ENCODE data around the gene PTK7. TPM values are rescaled to one million over a fixed set of nuclear protein-coding genes. Genes with fewer than 3 reads are reported as not detected.

Gene PTK7
- total RNA-seq: 1 to 10 TPM; 1.2 to 1.6 TPM
- polyA plus RNA-seq (2013, experiment 1 of 2): 1.3 TPM
- polyA plus RNA-seq (2013, experiment 2 of 2): 2.2 TPM
- total RNA-seq: 0.11 to 7.8 (median 2.5) reads per million in 172 experiments

DNA sequence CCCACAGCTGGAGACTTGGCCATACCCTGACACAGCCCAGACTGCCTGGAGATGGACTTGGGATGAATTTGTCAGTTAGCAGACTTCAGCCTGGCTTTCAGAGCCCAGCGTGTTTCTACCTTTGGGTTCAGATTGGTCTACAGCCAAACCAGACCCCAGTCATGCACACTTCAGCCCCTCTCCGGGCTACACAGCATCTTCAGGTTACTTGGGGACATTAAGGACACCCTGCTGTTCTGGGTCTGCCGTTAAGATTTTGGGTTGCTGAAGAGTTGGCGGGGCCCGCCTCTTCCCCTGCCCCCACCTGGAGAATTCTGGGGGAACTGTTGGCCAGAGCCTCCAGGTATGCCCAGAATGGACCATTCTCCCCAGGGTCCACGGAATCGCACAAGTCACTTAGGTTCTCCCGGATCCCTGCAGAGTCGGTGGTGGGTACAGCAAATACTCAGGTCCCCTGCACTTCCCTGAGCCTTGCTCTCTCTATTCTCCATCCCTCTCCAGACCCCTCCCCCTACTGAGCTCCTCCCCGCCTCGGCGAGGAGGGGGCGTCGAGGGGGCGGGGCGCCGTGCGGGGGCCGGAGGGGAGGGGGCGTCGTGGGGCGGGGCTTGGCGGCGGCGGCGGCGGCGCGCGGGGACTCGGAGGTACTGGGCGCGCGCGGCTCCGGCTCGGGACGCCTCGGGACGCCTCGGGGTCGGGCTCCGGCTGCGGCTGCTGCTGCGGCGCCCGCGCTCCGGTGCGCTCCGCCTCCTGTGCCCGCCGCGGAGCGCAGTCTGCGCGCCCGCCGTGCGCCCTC lies at the start of gene PTK7:
Gene PTK7, plus strand, starts transcription at position 645 of the 794 bp plus-strand sequence. CDS start 175 bp downstream, outside the sequence.
- H3K4me3 ChIP-seq (ENCODE audit: low read length): peak within 1 kb of the TSS; percentile 46
- CTCF ChIA-PET: no interaction called here
- H3K36me3 ChIP-seq (ENCODE audit: insufficient read depth, low read length): peaks cover 14% of the 10 kb centered on the region
- POLR2A ChIA-PET: interaction anchor here (0.7 to 2.1 kb wide), 2 partner anchors 17 to 22 kb away, joined by 4 to 10 read pairs; partner anchors contain the start of genes CUL7, KLC4 and MRPL2
- H3K27me3 ChIP-seq (ENCODE audit: control insufficient read depth in 1 of 2, insufficient read depth in 2 of 2, low read length in 2 of 2): peaks cover 23 to 24% of the 10 kb centered on the region in 2 experiments
- no peaks in the 10 kb centered on the region for H3K9me3 ChIP-seq (ENCODE audit: control insufficient read depth in 1 of 2, insufficient read depth in 1 of 2, low read length in 2 of 2)
- H3K4me1 ChIP-seq (ENCODE audit: insufficient read depth, low read length): peaks cover 18% of the 10 kb centered on the region
- Mint-ChIP-seq H3K4me1 (ENCODE audit: low read depth) (peaks cover 8% of the 10 kb centered on the region), H3K27ac (no peak within 1 kb of the TSS), H3K9me3 (no peaks in the 10 kb centered on the region), H3K27me3 (peaks cover 10% of the 10 kb centered on the region), H3K4me3 (peak within 1 kb of the TSS; percentile 42), H3K36me3 (ENCODE audit: low read depth) (peaks cover 31% of the 10 kb centered on the region)
- peak; percentile 78 for ATAC-seq (ENCODE audit: poor library complexity)
- TF ChIP-seq, protein P1, sequence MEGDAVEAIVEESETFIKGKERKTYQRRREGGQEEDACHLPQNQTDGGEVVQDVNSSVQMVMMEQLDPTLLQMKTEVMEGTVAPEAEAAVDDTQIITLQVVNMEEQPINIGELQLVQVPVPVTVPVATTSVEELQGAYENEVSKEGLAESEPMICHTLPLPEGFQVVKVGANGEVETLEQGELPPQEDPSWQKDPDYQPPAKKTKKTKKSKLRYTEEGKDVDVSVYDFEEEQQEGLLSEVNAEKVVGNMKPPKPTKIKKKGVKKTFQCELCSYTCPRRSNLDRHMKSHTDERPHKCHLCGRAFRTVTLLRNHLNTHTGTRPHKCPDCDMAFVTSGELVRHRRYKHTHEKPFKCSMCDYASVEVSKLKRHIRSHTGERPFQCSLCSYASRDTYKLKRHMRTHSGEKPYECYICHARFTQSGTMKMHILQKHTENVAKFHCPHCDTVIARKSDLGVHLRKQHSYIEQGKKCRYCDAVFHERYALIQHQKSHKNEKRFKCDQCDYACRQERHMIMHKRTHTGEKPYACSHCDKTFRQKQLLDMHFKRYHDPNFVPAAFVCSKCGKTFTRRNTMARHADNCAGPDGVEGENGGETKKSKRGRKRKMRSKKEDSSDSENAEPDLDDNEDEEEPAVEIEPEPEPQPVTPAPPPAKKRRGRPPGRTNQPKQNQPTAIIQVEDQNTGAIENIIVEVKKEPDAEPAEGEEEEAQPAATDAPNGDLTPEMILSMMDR (IDR thresholded peaks at IDR 0.05): no peak
- intact Hi-C loops (cut with DNase I, micrococcal nuclease): no loop called here
- peak in 4 of 14 experiments; percentile 18 to 59 (median 51) for DNase-seq
- no peak within 1 kb of the TSS for H3K27ac ChIP-seq (ENCODE audit: low read depth in 1 of 2, low read length in 2 of 2)

DNA sequence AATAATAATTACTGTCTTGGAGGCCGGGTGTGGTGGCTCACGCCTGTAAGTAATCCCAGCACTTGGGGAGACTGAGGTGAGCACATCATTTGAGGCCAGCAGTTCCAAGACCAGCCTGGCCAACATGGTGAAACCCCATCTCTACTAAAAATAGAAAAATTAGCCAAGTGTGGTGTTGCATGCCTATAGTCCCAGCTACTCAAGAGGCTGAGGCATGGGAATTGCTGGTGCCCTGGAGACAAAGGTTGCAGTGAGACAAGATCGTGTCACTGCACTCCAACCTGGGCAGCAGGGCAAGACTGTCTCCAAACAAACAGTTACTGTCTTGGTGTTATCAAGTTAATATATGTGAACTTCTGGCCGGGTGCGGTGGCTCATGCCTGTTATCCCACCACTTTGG lies 49.7 kb upstream of the PTK7 start:
- no peak overlapping the region for H3K4me3 Mint-ChIP-seq
- ChIA-PET POLR2A (no interaction called here), CTCF (interaction anchor here (1.0 kb wide), 1 partner anchor 11 kb away, joined by 6 read pairs; no protein-coding TSS in a partner anchor)

DNA sequence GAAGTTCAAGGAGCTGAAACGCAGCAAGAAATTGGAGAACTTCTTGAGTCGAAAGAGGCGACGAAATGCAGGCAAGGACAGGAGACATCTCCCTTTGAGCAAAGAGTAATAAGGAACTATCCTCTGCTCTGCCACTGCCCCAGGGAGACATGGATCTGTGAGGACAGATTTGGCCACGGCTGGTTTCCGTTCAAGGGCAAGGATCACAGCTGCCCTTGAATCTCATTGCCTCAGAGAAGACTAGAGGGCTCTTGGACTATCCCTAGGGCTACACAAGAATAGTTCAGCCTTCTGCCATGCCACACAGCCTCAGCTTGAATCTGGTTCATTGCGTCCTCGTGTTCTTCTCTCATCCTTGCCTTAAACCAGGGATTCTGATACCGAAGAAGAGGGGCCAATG lies 47.0 kb upstream of the PTK7 start:
- TF ChIP-seq, protein P1 (IDR thresholded peaks at IDR 0.05): no peak
- intact Hi-C loops (cut with DNase I, micrococcal nuclease): no loop called here
- no peak overlapping the region for H3K4me3 Mint-ChIP-seq
- peaks cover 73% of the 10 kb centered on the region for H3K36me3 Mint-ChIP-seq (ENCODE audit: low read depth)
- Histone ChIP-seq H3K4me3 (ENCODE audit: low read length) (no peak overlapping the region), H3K4me1 (ENCODE audit: insufficient read depth, low read length) (peaks cover 7% of the 10 kb centered on the region), H3K27ac (ENCODE audit: low read depth in 1 of 2, low read length in 2 of 2) (no peak overlapping the region), H3K27me3 (ENCODE audit: control insufficient read depth in 1 of 2, insufficient read depth in 2 of 2, low read length in 2 of 2) (no peaks in the 10 kb centered on the region), H3K36me3 (ENCODE audit: insufficient read depth, low read length) (peaks cover 63% of the 10 kb centered on the region), H3K9me3 (ENCODE audit: control insufficient read depth in 1 of 2, insufficient read depth in 1 of 2, low read length in 2 of 2) (no peaks in the 10 kb centered on the region)
- no peak for DNase-seq
- ATAC-seq (ENCODE audit: poor library complexity): no peak
- H3K4me1 Mint-ChIP-seq (ENCODE audit: low read depth): peaks cover 8% of the 10 kb centered on the region
- H3K9me3 Mint-ChIP-seq: no peaks in the 10 kb centered on the region
- ChIA-PET CTCF (no interaction called here), POLR2A (interaction anchor here (1.1 kb wide), 1 partner anchor 15 kb away, joined by 3 read pairs; the partner anchor contains the start of gene KLHDC3)
- H3K27ac Mint-ChIP-seq: no peak overlapping the region
- H3K27me3 Mint-ChIP-seq: no peaks in the 10 kb centered on the region

More for the DNA sequence above, 49.7 kb upstream of the PTK7 start:
- DNase-seq: no peak
- intact Hi-C loops (cut with DNase I, micrococcal nuclease): no loop called here
- no peak overlapping the region for H3K27ac Mint-ChIP-seq
- H3K9me3 ChIP-seq (ENCODE audit: control insufficient read depth in 1 of 2, insufficient read depth in 1 of 2, low read length in 2 of 2): no peaks in the 10 kb centered on the region
- H3K4me1 Mint-ChIP-seq (ENCODE audit: low read depth): peaks cover 16% of the 10 kb centered on the region
- no peaks in the 10 kb centered on the region for H3K27me3 Mint-ChIP-seq
- peaks cover 57% of the 10 kb centered on the region for H3K36me3 ChIP-seq (ENCODE audit: insufficient read depth, low read length)
- H3K27ac ChIP-seq (ENCODE audit: low read depth in 1 of 2, low read length in 2 of 2): no peak overlapping the region
- H3K4me3 ChIP-seq (ENCODE audit: low read length): no peak overlapping the region
- no peaks in the 10 kb centered on the region for H3K9me3 Mint-ChIP-seq
- no peak for ATAC-seq (ENCODE audit: poor library complexity)
- TF ChIP-seq, protein P1 (IDR thresholded peaks at IDR 0.05): no peak
- H3K4me1 ChIP-seq (ENCODE audit: insufficient read depth, low read length): peaks cover 31% of the 10 kb centered on the region
- H3K36me3 Mint-ChIP-seq (ENCODE audit: low read depth): peaks cover 64% of the 10 kb centered on the region
- no peaks in the 10 kb centered on the region for H3K27me3 ChIP-seq (ENCODE audit: control insufficient read depth in 1 of 2, insufficient read depth in 2 of 2, low read length in 2 of 2)
